Esophagus muscularis mucosa (tissue), 4 donors: ENCODE data around the gene THSD4. TPM values are rescaled to one million over a fixed set of nuclear protein-coding genes. Genes with fewer than 3 reads are reported as not detected.
A peak's percentile ranks its signal among the peaks of the same experiment; 100 is the strongest.

Experiments
- DNase-seq: peaks from one replicate; pipeline ENCODE4 v3.0.0-alpha.2; 2017; ENCODE audit errors: extremely low spot score
- H3K27ac ChIP-seq, 4 donors: fragments of 200-600 bp; sonication (generic); replicated peaks in 1 of 4; 1 replicate in 3 of 4; 2 replicates in 1 of 4; pipeline ENCODE4 v1.5.1; 2016 to 2019; ENCODE audit warnings: mild to moderate bottlenecking in 1 of 4
- H3K27me3 ChIP-seq, 4 donors: fragments of 200-600 bp; sonication (generic); one replicate each; pipeline versions ENCODE4 v1.5.1 to v1.6.0; 2016 to 2019
- H3K36me3 ChIP-seq, 4 donors: fragments of 200-600 bp; sonication (generic); one replicate each; pipeline ENCODE4 v1.5.1; 2016 to 2019
- H3K4me1 ChIP-seq, 4 donors: fragments of 200-600 bp; sonication (generic); one replicate each; pipeline ENCODE4 v1.5.1; 2016 to 2019
- H3K4me3 ChIP-seq, 4 donors: fragments of 200-600 bp; sonication (generic); 1 replicate in 2 of 4; 2 replicates in 2 of 4; pipeline ENCODE4 v1.5.1; 2016 to 2019; ENCODE audit warnings: mild to moderate bottlenecking in 4 of 4, moderate library complexity in 1 of 4
- H3K9me3 ChIP-seq, 4 donors: fragments of 200-600 bp; sonication (generic); 1 replicate in 3 of 4; 2 replicates in 1 of 4; pipeline ENCODE4 v1.5.1; 2016 to 2019
- CTCF ChIP-seq, 3 experiments: fragments of 200-600 bp in 2 of 3; fragments of 450-650 bp in 1 of 3; sonication (generic) in 2 of 3; IDR thresholded peaks; one replicate each; pipeline ENCODE4 v1.5.1; 2017 to 2019; ENCODE audit warnings: antibody characterized with exemption in 3 of 3, mild to moderate bottlenecking in 2 of 3, moderate library complexity in 1 of 3
- EP300 ChIP-seq: sonication (generic); formaldehyde crosslinking; IDR thresholded peaks from one replicate; pipeline ENCODE4 v1.6.1; 2017; ENCODE audit warnings: antibody characterized with exemption
- POLR2A ChIP-seq: fragments of 450-650 bp; IDR thresholded peaks from one replicate; pipeline ENCODE4 v1.6.1; 2017; ENCODE audit warnings: antibody characterized with exemption, moderate library complexity, mild to moderate bottlenecking, low read depth
- POLR2AphosphoS5 ChIP-seq, 2 donors: sonication (generic); formaldehyde crosslinking; IDR thresholded peaks; one replicate each; pipeline ENCODE4 v1.6.1; 2017; ENCODE audit warnings: antibody characterized with exemption in 2 of 2
- WGBS: methylation state at CpG from one replicate; pipeline ENCODE4 v1.1.5; 2018; 5-methylcytosine and 5-hydroxymethylcytosine counted together
- intact Hi-C: fragments of 100-400 bp; cut with DNase I; formaldehyde crosslinking; loops from one replicate; pipeline ENCODE4 v1.15.1; 2023
- total RNA-seq, 4 donors: library from RNA; depleted of rRNA; stranded (reverse); fragments of >200 nt; gene quantifications; one replicate each; pipeline versions ENCODE4 v1.1.0 to v1.2.1, GENCODE V29; 2016

Gene THSD4
- total RNA-seq, 4 donors from 2014 or later = 3.2 to 6.6 (median 5.6) TPM

GRCh38 chr15:71111950-71112349, 3.3 kb upstream of the THSD4 start:
- 78% methylated on average over 4 of the region's 4 CpGs for WGBS
- no peak overlapping the region for H3K4me3 ChIP-seq
- peaks cover 0 to 3% (median 0%) of the 10 kb centered on the region in 4 donors for H3K27me3 ChIP-seq
- no peak overlapping the region for H3K27ac ChIP-seq
- H3K36me3 ChIP-seq = no peaks in the 10 kb centered on the region
- H3K9me3 ChIP-seq = no peaks in the 10 kb centered on the region
- H3K4me1 ChIP-seq = peaks cover 3 to 12% (median 9%) of the 10 kb centered on the region in 4 donors
- intact Hi-C loops = loop anchor here (10.0 kb wide), 1 partner anchor 273 kb away; no protein-coding TSS in a partner anchor
- DNase-seq = no peak
- TF ChIP-seq CTCF (IDR thresholded peaks at IDR 0.05) = no peak
- TF ChIP-seq POLR2AphosphoS5 (IDR thresholded peaks at IDR 0.05) = no peak
- no peak for TF ChIP-seq POLR2A
- no peak for TF ChIP-seq EP300

- Histone ChIP-seq H3K36me3 (no peaks in the 10 kb centered on the region), H3K4me3 (no peak overlapping the region), H3K27me3 (peaks cover 0 to 3% (median 0%) of the 10 kb centered on the region in 4 donors), H3K4me1 (peaks cover 3 to 12% (median 9%) of the 10 kb centered on the region in 4 donors), H3K9me3 (no peaks in the 10 kb centered on the region), H3K27ac (no peak overlapping the region)
- 100% methylated on average over 2 of the region's 2 CpGs for WGBS
- DNase-seq = no peak
- intact Hi-C loops = loop anchor here (10.0 kb wide), 1 partner anchor 272 kb away; no protein-coding TSS in a partner anchor
- TF ChIP-seq POLR2A (no peak), EP300 (no peak), POLR2AphosphoS5 (IDR thresholded peaks at IDR 0.05) (no peak), CTCF (IDR thresholded peaks at IDR 0.05) (no peak)
Measured at GRCh38 chr15:71112429-71112828, 2.8 kb upstream of the THSD4 start.

GRCh38 chr15:71114066-71114680, 1.1 kb upstream of the THSD4 start:
- intact Hi-C loops = loop anchor here (2.0 to 10.0 kb wide), 2 partner anchors 271 to 325 kb away; no protein-coding TSS in a partner anchor
- H3K27ac ChIP-seq = no peak overlapping the region
- no peak for TF ChIP-seq POLR2A
- no peak for TF ChIP-seq CTCF (IDR thresholded peaks at IDR 0.05)
- no peak for TF ChIP-seq POLR2AphosphoS5 (IDR thresholded peaks at IDR 0.05)
- TF ChIP-seq EP300 = no peak

GRCh38 chr15:71115567-71116351, 488 bp downstream of the THSD4 start:
- intact Hi-C loops = loop anchor here (2.0 to 10.0 kb wide), 2 partner anchors 269 to 323 kb away; no protein-coding TSS in a partner anchor
- 14% methylated on average over 4 of the region's 93 CpGs for WGBS
- DNase-seq = no peak
- H3K4me1 ChIP-seq = peaks cover 8 to 12% (median 9%) of the 10 kb centered on the region in 4 donors
- no peaks in the 10 kb centered on the region for H3K36me3 ChIP-seq
- TF ChIP-seq EP300 (no peak), POLR2AphosphoS5 (IDR thresholded peaks at IDR 0.05) (no peak), POLR2A (no peak), CTCF (IDR thresholded peaks at IDR 0.05) (no peak)
- H3K9me3 ChIP-seq = no peaks in the 10 kb centered on the region
- H3K27ac ChIP-seq = peak overlapping the region in 3 of 4 donors; percentile 38 to 60 (median 44)
- H3K27me3 ChIP-seq = peaks cover 0 to 3% (median 0%) of the 10 kb centered on the region in 4 donors
- H3K4me3 ChIP-seq = peak overlapping the region; percentile 53 to 75 (median 59)

More at GRCh38 chr15:71114066-71114680, 1.1 kb upstream of the THSD4 start:
- DNase-seq = no peak
- Histone ChIP-seq H3K4me1 (peaks cover 3 to 12% (median 9%) of the 10 kb centered on the region in 4 donors), H3K9me3 (no peaks in the 10 kb centered on the region), H3K4me3 (no peak overlapping the region), H3K27me3 (peaks cover 0 to 3% (median 0%) of the 10 kb centered on the region in 4 donors), H3K36me3 (no peaks in the 10 kb centered on the region)
- WGBS = 80% methylated on average over 11 of the region's 11 CpGs
